Keratinocyte (primary cell): ENCODE results near the gene CLK1. TPM values are rescaled to one million over a fixed set of nuclear protein-coding genes. Genes with fewer than 3 reads are reported as not detected.

Experiments
- DNase-seq: peaks from one replicate; pipeline ENCODE4 v3.0.0-alpha.2; 2011; ENCODE audit warnings: low read depth, missing footprints, low spot score
- FAIRE-seq: peaks from 2 replicates; lab custom pipeline; 2011; peaks lifted over from hg19 to GRCh38; lab: Jason Lieb, UNC
- H2AFZ ChIP-seq: 2 replicates; pipeline ENCODE4 v1.6.0; 2012; ENCODE audit warnings: low read length, control low read depth, inconsistent platforms; ENCODE audit not compliant: control insufficient read depth
- H3K27ac ChIP-seq: 2 replicates; pipeline ENCODE4 v1.5.1; 2011; ENCODE audit warnings: low read length; ENCODE audit not compliant: control insufficient read depth, insufficient read depth
- H3K27me3 ChIP-seq: 3 replicates; pipeline ENCODE4 v1.6.0; 2011; ENCODE audit warnings: low read length; ENCODE audit not compliant: control insufficient read depth, insufficient read depth; ENCODE audit errors: extremely low read depth
- H3K36me3 ChIP-seq, 2 experiments: 2 replicates in 1 of 2; 3 replicates in 1 of 2; pipeline ENCODE4 v1.5.1; 2011; ENCODE audit warnings: low read length in 2 of 2, mild to moderate bottlenecking in 1 of 2; ENCODE audit not compliant: control insufficient read depth in 2 of 2, insufficient read depth in 2 of 2; ENCODE audit errors: extremely low read depth in 1 of 2
- H3K4me1 ChIP-seq: 3 replicates; pipeline ENCODE4 v1.5.1; 2011; ENCODE audit warnings: low read length; ENCODE audit not compliant: control insufficient read depth, insufficient read depth; ENCODE audit errors: extremely low read depth
- H3K4me2 ChIP-seq: 3 replicates; pipeline ENCODE4 v1.6.0; 2011; ENCODE audit warnings: low read depth, low read length; ENCODE audit not compliant: control insufficient read depth, insufficient read depth; ENCODE audit errors: extremely low read depth
- H3K4me3 ChIP-seq, 3 experiments: fragments of 200-600 bp in 1 of 3; sonication (generic) in 1 of 3; 2 replicates in 2 of 3; 3 replicates in 1 of 3; pipeline ENCODE4 v1.5.1; 2011 to 2016; ENCODE audit warnings: low read length in 3 of 3, mild to moderate bottlenecking in 3 of 3, control low read depth in 2 of 3, inconsistent platforms in 1 of 3, low read depth in 1 of 3, mixed read lengths in 1 of 3, mixed run types in 1 of 3, moderate library complexity in 1 of 3; ENCODE audit not compliant: control insufficient read depth in 2 of 3, insufficient read depth in 2 of 3; ENCODE audit errors: extremely low read depth in 1 of 3
- H3K79me2 ChIP-seq: 2 replicates; pipeline ENCODE4 v1.6.0; 2012; ENCODE audit warnings: low read length; ENCODE audit not compliant: control insufficient read depth, insufficient read depth
- H3K9ac ChIP-seq: 3 replicates; pipeline ENCODE4 v1.6.0; 2011; ENCODE audit warnings: low read length; ENCODE audit not compliant: control insufficient read depth, insufficient read depth; ENCODE audit errors: extremely low read depth
- H3K9me1 ChIP-seq: 3 replicates; pipeline ENCODE4 v1.6.0; 2011; ENCODE audit warnings: low read length; ENCODE audit not compliant: control insufficient read depth, insufficient read depth; ENCODE audit errors: extremely low read depth
- H3K9me3 ChIP-seq: 2 replicates; pipeline ENCODE4 v1.5.1; 2012; ENCODE audit warnings: low read depth, low read length; ENCODE audit not compliant: control insufficient read depth
- H4K20me1 ChIP-seq: 3 replicates; pipeline ENCODE4 v1.6.0; 2011; ENCODE audit warnings: low read length; ENCODE audit not compliant: control insufficient read depth, insufficient read depth; ENCODE audit errors: extremely low read depth
- EZH2 ChIP-seq: IDR thresholded peaks from one replicate; pipeline ENCODE4 v1.6.1; 2012; ENCODE audit warnings: inconsistent platforms, mild to moderate bottlenecking, low read length, moderate library complexity
- dilution Hi-C: fragments of 300-500 bp; cut with MboI; formaldehyde crosslinking; loops from one replicate; pipeline ENCODE4 v1.7.0; 2020; ENCODE audit warnings: low sequenced_read_pairs; ENCODE audit not compliant: extremely low pct_ligation_motif_present
- polyA plus RNA-seq, 5 experiments: library from polyadenylated mRNA; depleted of rRNA in 3 of 5; stranded (reverse) in 3 of 5; stranded (forward) in 1 of 5; unstranded in 1 of 5; fragments of >200 nt; gene quantifications; 1 replicate in 1 of 5; 2 replicates in 3 of 5; 3 replicates in 1 of 5; pipeline versions ENCODE4 v1.2.1 to v1.2.3, GENCODE V29; 2011 to 2012; ENCODE audit warnings: missing spikeins in 2 of 5, low read depth in 1 of 5, low replicate concordance in 1 of 5
- TF ChIP-seq, protein P1 (sequence below), 3 experiments: IDR thresholded peaks in 1 of 3; conservative IDR thresholded peaks in 1 of 3; optimal IDR thresholded peaks in 1 of 3; 2 replicates in 2 of 3; 3 replicates in 1 of 3; pipeline versions ENCODE3 to v1.5.1; 2011; ENCODE audit warnings: low read length in 3 of 3, mild to moderate bottlenecking in 3 of 3, moderate library complexity in 2 of 3, control low read depth in 1 of 3, inconsistent platforms in 1 of 3; ENCODE audit not compliant: insufficient read depth in 2 of 3; ENCODE audit errors: extremely low read depth in 1 of 3

CLK1 gene
- polyA plus RNA-seq, 1 donor (not counting 4 experiments of a cell fraction or from before 2014, with no cell fraction given) = 70.4 TPM

- no peak overlapping the region for H2AFZ ChIP-seq
- no peaks in the 10 kb centered on the region for H3K9me3 ChIP-seq
- TF ChIP-seq, protein P1, sequence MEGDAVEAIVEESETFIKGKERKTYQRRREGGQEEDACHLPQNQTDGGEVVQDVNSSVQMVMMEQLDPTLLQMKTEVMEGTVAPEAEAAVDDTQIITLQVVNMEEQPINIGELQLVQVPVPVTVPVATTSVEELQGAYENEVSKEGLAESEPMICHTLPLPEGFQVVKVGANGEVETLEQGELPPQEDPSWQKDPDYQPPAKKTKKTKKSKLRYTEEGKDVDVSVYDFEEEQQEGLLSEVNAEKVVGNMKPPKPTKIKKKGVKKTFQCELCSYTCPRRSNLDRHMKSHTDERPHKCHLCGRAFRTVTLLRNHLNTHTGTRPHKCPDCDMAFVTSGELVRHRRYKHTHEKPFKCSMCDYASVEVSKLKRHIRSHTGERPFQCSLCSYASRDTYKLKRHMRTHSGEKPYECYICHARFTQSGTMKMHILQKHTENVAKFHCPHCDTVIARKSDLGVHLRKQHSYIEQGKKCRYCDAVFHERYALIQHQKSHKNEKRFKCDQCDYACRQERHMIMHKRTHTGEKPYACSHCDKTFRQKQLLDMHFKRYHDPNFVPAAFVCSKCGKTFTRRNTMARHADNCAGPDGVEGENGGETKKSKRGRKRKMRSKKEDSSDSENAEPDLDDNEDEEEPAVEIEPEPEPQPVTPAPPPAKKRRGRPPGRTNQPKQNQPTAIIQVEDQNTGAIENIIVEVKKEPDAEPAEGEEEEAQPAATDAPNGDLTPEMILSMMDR (optimal IDR thresholded peaks at IDR 0.05 in 1 of 3, IDR thresholded peaks at IDR 0.05 in 1 of 3, conservative IDR thresholded peaks at IDR 0.05 in 1 of 3; ENCODE audit: extremely low read depth in 1 of 3, insufficient read depth in 2 of 3, low read length in 3 of 3) = no peak
- TF ChIP-seq EZH2 = no peak
- FAIRE-seq (no peak), DNase-seq (no peak)
- H3K79me2 ChIP-seq = no peaks in the 10 kb centered on the region
- no peak overlapping the region for H3K27ac ChIP-seq
- no peak overlapping the region for H3K4me3 ChIP-seq
- H4K20me1 ChIP-seq = no peaks in the 10 kb centered on the region
- peaks cover 11 to 28% of the 10 kb centered on the region in 2 experiments for H3K36me3 ChIP-seq
- H3K4me2 ChIP-seq = no peak overlapping the region
- no peaks in the 10 kb centered on the region for H3K9me1 ChIP-seq
- peaks cover 4% of the 10 kb centered on the region for H3K4me1 ChIP-seq
- H3K9ac ChIP-seq = no peak overlapping the region
- H3K27me3 ChIP-seq = no peaks in the 10 kb centered on the region
- dilution Hi-C loops = no loop called here
Measured at GRCh38 chr2:200850512-200851256, 13.8 kb downstream of the CLK1 start.

DNA sequence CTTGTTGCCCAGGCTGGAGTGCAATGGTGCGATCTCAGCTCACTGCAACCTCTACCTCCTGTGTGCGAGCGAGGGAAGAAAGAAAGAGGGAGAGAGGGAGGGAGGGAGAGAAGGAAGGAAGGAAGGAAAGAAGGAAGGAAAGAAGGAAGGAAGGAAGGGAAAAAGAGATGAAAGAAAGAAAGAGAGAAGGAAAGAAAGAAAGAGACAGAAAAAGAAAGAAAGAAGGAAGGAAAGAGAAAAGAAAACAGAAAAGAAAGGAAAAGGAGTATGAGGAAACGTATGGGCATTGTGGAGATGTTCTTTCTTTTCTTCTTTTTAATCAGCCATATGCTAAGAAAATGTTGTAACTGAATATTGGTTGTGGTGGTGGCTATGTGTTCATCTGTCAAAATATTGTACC lies 16.5 kb downstream of the CLK1 start:
- Histone ChIP-seq H3K4me2 (no peak overlapping the region), H3K9me1 (no peaks in the 10 kb centered on the region), H2AFZ (no peak overlapping the region), H3K9me3 (no peaks in the 10 kb centered on the region), H4K20me1 (no peaks in the 10 kb centered on the region), H3K27me3 (no peaks in the 10 kb centered on the region), H3K36me3 (peaks cover 6 to 17% of the 10 kb centered on the region in 2 experiments), H3K4me1 (peaks cover 4% of the 10 kb centered on the region), H3K9ac (no peak overlapping the region), H3K79me2 (no peaks in the 10 kb centered on the region), H3K27ac (no peak overlapping the region), H3K4me3 (no peak overlapping the region)
- dilution Hi-C loops = no loop called here
- TF ChIP-seq, protein P1 (optimal IDR thresholded peaks at IDR 0.05 in 1 of 3, IDR thresholded peaks at IDR 0.05 in 1 of 3, conservative IDR thresholded peaks at IDR 0.05 in 1 of 3; ENCODE audit: extremely low read depth in 1 of 3, insufficient read depth in 2 of 3, low read length in 3 of 3) = no peak
- TF ChIP-seq EZH2 = no peak
- DNase-seq (no peak), FAIRE-seq (no peak)
